GM19395 (cell line): ENCODE data around the gene KMT5C.

Experiments
- ATAC-seq: cut with Tn5 transposase; IDR thresholded peaks from one replicate; pipeline ENCODE4 v1.9.1; 2021; ENCODE audit warnings: mild to moderate bottlenecking, moderate library complexity; ENCODE audit not compliant: unreplicated experiment

The KMT5C gene

GRCh38 chr19:55365964-55366363, 26.3 kb downstream of the KMT5C start:
- ATAC-seq: no peak

DNA sequence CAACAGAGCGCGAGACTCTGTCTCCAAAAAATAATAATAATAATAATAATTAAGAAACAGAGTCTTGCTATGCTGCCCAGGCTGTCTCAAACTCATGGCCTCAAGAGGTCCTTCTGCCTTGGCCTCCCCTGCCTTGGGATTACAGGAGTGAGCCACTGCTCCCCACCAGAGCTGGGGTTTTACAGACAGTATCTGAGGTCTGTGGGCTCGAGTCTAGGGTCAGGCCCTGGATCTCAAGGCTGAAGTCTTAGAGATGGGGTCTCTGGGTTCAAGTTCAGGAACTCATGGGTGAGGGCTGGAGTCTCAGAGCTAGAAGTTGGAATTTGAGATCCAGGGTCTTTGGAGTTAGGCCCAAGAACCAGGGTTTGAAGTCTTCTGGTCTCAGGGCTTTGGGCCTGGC, 27.1 kb downstream of the KMT5C start:
- no peak for ATAC-seq

DNA sequence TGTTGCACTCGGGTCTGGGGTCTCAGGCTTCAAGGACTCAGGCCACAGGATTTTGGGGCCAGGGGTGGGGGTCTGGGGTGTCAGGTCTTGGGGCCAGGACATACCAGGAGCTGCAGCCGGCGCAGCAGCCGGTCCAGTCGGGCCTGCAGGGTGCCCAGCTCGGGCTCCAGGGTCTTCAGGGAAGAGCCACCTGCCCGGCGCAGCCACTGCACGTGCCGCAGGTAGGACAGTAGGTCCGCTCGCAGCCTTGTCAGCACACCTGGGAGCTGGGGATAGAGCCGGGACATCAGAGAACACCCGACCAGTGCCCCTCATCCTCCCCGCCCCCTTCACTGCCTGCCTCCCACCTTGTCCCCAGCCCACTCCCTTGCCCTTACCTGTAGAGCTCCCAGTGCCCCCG, 28.4 kb downstream of the KMT5C start:
- ATAC-seq: no peak

DNA sequence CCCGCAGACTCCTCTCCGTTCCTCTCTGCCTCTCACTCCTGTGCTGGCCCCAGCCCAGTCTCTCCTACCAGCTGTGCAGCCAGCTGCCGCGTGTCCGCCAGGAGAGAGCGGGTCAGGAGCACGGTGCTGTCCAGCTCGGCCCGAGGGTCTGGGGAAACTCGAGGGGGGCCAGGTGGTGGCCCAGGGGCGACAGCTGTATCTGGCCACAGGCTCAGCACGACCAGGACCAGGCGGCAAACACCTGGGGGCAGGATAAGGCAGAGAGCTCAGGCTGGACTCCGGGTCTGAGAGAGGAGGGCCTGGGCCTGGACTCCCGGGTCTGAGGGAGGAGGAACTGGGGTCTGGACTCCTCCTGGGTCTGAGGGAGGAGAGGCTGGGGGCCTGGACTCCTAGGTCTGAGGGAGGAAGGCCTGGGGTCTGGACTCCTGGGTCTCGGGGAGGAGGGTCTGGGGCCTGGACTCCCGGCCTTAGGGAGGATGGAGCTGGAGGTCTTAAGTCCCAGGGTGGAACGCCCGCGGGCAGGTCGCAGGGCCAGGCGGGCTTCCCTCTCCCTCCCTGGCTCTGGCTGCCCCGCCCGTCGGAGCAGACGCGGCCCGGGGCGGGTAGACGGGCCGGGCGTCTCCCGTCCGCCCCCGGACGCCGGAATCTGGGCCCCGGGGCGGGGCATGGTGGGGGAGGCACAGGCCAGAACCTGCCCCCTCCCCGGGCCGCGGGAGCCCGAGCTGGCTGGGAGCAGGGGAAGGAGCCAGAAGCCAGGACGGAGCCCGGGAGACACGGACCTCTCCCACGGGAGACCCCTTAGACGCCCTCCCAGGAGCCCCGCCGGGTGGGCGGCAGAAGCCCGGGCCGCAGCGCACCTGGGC, 29.3 kb downstream of the KMT5C start:
- no peak for ATAC-seq

DNA sequence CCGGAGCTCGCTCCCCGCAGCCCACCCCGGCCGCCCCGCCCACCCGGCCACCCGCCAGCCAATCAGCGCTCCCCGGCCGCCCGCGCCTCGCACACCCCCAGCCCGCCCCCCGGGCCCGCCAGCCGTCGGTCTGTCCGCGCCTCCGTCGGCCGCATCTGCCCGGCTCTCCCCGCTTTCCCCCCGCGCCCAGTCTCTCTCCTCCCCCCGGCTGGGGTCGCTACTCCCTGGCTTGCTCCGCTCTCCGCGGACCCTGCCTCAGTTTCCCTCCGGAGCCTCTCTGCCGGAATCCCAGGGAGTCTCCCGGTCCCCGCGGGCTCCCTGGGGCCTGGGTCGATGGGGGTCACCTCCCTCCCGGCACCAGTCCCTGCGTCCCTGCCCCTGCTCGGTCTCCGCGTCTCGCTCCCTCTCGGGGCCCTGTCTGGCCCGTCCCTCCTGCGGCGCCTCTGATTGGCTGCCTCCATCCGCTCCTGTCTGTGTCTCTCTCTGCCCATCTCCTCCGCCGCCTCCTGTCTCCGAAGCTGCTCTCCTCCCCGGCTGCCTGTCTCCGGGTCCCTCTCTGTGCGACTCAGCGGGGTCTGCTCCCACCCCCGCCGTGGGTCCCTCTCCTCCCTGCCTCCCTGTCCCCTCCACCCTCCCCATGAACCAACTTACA, 30.1 kb downstream of the KMT5C start:
- ATAC-seq: no peak

- no peak for ATAC-seq
Observed at GRCh38 chr19:55370305-55370988, 30.8 kb downstream of the KMT5C start, which contains the start of gene IL11. Gene IL11, minus strand, starts transcription at chr19:55370463. Its CDS starts 153 bp downstream, at chr19:55370310.

GRCh38 chr19:55372316-55373081, 32.8 kb downstream of the KMT5C start:
- no peak for ATAC-seq

DNA sequence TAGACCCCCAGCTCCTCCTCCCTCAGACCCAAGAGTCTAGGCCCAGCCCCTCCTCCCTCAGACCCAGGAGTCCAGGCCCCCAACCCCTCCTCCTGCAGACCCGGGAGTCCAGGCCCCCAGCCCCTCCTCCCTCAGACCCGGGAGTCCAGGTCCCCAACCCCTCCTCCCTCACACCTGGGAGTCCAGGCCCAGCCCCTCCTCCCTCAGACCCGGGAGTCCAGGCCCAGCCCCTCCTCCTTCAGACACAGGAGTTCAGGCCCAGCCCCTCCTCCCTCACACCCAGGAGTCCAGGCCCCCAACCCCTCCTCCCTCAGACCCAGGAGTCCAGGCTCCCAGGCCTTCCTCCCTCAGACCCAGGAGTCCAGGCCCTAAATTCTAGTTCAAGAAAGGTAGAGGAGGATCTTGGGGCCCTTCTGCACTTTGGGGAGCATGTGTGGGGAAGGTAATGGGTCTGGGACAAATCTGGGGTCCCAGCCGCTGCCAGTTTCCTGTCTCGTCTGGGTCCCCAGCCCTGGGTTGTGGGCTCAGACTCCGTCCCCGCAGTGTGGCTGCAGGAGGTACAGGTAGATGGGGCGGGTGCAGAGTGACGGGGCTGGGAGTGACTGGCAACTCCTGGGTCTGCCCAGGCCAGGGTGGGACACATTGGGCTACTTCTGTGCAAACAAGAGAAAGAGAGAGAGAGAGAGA, 33.8 kb downstream of the KMT5C start:
- no peak for ATAC-seq

- ATAC-seq: no peak
Observed at GRCh38 chr19:55373993-55374757, 34.5 kb downstream of the KMT5C start.

- no peak for ATAC-seq
Observed at GRCh38 chr19:55376241-55376933, 36.7 kb downstream of the KMT5C start, which contains the start of gene TMEM190. Gene TMEM190, plus strand, starts transcription at chr19:55376826. Its CDS starts 28 bp downstream, at chr19:55376854.

- ATAC-seq: no peak
Observed at GRCh38 chr19:55377356-55378131, 37.9 kb downstream of the KMT5C start.

DNA sequence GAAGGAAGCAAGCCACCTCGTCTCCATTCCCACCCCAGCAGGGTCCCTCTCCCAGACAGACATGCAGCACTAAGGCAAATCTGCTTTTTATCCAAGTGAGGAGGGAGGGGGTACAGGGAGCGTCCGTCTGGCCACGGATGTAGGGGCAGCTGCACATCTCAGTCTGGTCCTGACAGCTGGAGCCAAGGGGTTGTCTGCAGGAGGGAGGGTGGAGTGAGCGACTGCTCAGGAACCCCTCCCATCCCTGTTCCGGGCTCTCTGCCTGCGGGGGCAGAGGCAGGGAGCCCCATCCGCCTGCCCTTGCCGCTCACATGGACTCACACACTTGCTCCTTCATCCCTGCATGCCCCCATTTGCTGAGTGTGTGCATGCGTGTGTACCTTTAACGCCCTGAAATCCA, 39.5 kb downstream of the KMT5C start:
- no peak for ATAC-seq

- ATAC-seq: no peak
Observed at GRCh38 chr19:55382013-55382412, 42.3 kb downstream of the KMT5C start.

GRCh38 chr19:55382522-55383054, 42.9 kb downstream of the KMT5C start:
- ATAC-seq: no peak

DNA sequence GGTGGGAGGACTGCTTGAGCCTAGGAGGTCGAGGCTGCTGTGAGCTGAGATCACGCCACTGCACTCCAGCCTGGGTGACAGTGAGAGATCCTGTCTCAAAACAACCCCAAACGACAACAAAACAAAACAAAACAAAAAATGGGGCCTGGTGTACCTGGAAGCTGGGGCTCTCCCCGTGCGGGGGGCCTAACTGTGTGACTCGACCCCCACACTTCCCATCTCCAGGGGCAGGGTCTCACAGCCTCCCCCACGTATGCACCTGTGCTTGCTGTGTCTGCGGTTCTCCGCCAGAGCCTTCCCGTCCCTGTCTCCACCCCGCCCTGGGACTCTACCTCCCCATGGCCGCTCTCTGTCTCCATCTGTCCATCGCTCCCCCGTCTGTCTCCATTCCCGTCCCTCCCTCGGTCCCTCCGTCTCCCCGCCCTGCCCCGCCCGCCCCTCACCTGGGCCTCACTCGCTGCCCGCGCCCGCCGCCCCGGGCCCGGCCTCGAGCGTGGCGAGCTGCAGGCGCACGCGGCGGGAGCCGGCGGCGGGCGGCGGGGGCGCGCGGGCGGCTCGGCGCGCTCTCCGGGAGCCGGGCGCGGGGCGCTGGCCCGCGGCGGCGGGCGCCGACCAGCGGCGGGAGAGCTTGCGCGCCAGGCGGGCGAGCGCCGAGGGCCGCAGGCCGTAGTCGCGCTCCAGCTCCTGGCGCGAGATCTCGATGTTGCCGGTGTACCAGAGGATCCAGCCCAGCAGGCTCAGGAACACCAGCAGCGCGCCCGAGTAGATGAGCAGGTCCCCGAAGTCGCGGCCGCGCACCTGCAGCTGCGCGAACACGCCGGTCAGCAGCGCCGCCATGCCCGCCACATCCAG, 43.8 kb downstream of the KMT5C start:
- ATAC-seq: no peak

DNA sequence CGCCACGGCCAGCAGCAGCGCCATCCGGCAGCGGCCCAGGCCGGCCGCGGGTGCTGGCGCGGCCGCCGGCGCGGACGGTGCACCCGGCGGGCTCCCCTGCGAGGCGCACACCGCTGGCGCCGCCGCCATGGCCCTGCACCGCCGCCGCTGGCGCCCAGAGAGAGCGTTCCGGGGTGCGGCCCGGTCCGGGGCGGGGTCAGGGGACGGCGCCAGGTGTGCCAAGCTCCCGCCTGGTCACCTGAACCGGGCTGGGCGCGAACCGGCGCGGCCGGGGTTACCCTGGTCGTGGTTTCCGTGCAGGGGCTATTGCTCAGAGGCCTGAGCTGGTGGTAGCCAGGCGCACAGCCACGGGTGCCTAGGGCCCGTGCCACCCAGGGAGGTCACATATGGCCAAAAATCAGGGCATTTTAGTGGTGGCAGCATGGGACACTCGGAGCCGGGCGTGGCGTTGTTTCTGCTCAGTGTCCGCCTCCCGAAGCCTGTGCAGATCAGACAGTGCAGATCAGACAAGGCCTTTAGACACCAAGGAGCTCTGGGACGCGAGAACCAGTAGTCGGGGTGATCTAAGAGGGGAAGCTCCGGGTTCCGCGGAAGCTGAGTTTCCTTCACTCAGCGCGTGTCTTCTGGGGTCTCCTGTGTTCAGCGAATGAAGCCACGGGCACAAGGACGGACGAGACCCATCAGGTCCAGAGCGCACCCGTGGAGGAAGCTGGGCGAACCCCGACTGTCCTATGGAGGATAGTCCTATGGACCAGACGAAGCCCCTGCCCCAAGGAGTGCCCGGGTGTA, 44.6 kb downstream of the KMT5C start, which contains the start of gene TMEM238:
TSS of gene TMEM238 (minus strand) at position 162 of the 789 bp plus-strand sequence. CDS start at position 129, 33 bp downstream.
- no peak for ATAC-seq
